GM12878 (cell line): ENCODE measurements around the gene MAP3K6. TPM values are rescaled to one million over a fixed set of nuclear protein-coding genes. Genes with fewer than 3 reads are reported as not detected.

Experiments
- ATAC-seq: fragments of 200-7000 bp; cut with Tn5 transposase; 3 replicates; pipeline ENCODE4 v1.9.1; 2020; ENCODE audit warnings: mild to moderate bottlenecking, moderate library complexity
- BruUV-seq: library from RNA; stranded (reverse); fragments of 400-500 nt; replicated peaks from 2 replicates; lab custom pipeline; 2021; lab: Mats Ljungman, UMichigan
- CTCF ChIA-PET: fragments of 300-600 bp; sonication (Branson Sonifier 250); formaldehyde crosslinking; extraction: SDS; loops from one replicate; lab custom pipeline; 2021; ENCODE audit warnings: inconsistent platforms; lab: Yijun Ruan, JAX
- POLR2A ChIA-PET: fragments of 350-600 bp; formaldehyde crosslinking; extraction: SDS; loops from one replicate; lab custom pipeline; 2021; ENCODE audit warnings: inconsistent platforms; lab: Charles Lee
- RAD21 ChIA-PET: fragments of 300-600 bp; sonication (Branson Sonifier 250); formaldehyde crosslinking; loops from one replicate; lab custom pipeline; 2023; ENCODE audit warnings: antibody characterized with exemption; ENCODE audit not compliant: unreplicated experiment; lab: Charles Lee
- SMC1A ChIA-PET: fragments of 300-600 bp; sonication (Branson Sonifier 250); formaldehyde crosslinking; loops from one replicate; lab custom pipeline; 2023; ENCODE audit not compliant: unreplicated experiment, uncharacterized antibody; lab: Charles Lee
- DNase-seq: peaks from one replicate; pipeline ENCODE4 v3.0.0-alpha.2; 2011; ENCODE audit warnings: low read depth, low spot score
- FAIRE-seq: peaks from 3 replicates; lab custom pipeline; 2011; peaks lifted over from hg19 to GRCh38; lab: Jason Lieb, UNC
- H2AFZ ChIP-seq: 2 replicates; pipeline ENCODE4 v1.6.0; 2011; ENCODE audit warnings: low read depth, low read length, control low read depth; ENCODE audit not compliant: control insufficient read depth
- H3K27ac ChIP-seq: 2 replicates; pipeline ENCODE4 v1.5.1; 2011; ENCODE audit warnings: control low read depth; ENCODE audit not compliant: control insufficient read depth, insufficient read depth
- H3K27me3 ChIP-seq, 2 experiments: replicated peaks in 1 of 2; 2 replicates each; pipeline versions ENCODE4 v1.6.0 to v1.6.1; 2011; ENCODE audit warnings: low read length in 1 of 2; ENCODE audit not compliant: control insufficient read depth in 2 of 2, insufficient read depth in 2 of 2
- H3K36me3 ChIP-seq, 2 experiments: 2 replicates each; pipeline ENCODE4 v1.5.1; 2011; ENCODE audit warnings: low read length in 1 of 2; ENCODE audit not compliant: control insufficient read depth in 2 of 2, insufficient read depth in 2 of 2
- H3K4me1 ChIP-seq: 2 replicates; pipeline ENCODE4 v1.6.1; 2011; ENCODE audit warnings: mild to moderate bottlenecking, low read length, moderate library complexity, mixed read lengths; ENCODE audit not compliant: control insufficient read depth, insufficient read depth
- H3K4me2 ChIP-seq: 2 replicates; pipeline ENCODE4 v1.6.0; 2011; ENCODE audit warnings: control low read depth; ENCODE audit not compliant: control insufficient read depth, insufficient read depth
- H3K4me3 ChIP-seq: fragments of 200-600 bp; sonication (generic); 2 replicates; pipeline ENCODE4 v1.5.1; 2016
- H3K79me2 ChIP-seq: 2 replicates; pipeline ENCODE4 v1.6.0; 2011; ENCODE audit warnings: low read length; ENCODE audit not compliant: control insufficient read depth, insufficient read depth
- H3K9ac ChIP-seq: 2 replicates; pipeline ENCODE4 v1.8.0; 2011; ENCODE audit warnings: low read length, control low read depth, mixed read lengths; ENCODE audit not compliant: control insufficient read depth, insufficient read depth
- H3K9me3 ChIP-seq: replicated peaks from 3 replicates; pipeline ENCODE4 v1.5.1; 2011; ENCODE audit warnings: mild to moderate bottlenecking, low read length; ENCODE audit not compliant: control insufficient read depth, insufficient read depth
- H4K20me1 ChIP-seq: 2 replicates; pipeline ENCODE4 v1.6.0; 2011; ENCODE audit not compliant: control insufficient read depth, insufficient read depth
- HCFC1 ChIP-seq: fragments of 150-350 bp; IDR thresholded peaks from 2 replicates; pipeline ENCODE4 v1.6.1; 2014; ENCODE audit warnings: low read length
- SKIL ChIP-seq: fragments of 450-650 bp; IDR thresholded peaks from 2 replicates; pipeline ENCODE4 v1.6.1; 2017; ENCODE audit warnings: mild to moderate bottlenecking, low read depth, inconsistent platforms; ENCODE audit not compliant: poor library complexity, severe bottlenecking
- SUPT20H ChIP-seq: IDR thresholded peaks from 2 replicates; pipeline ENCODE4 v1.6.1; 2011; ENCODE audit warnings: low read depth, mild to moderate bottlenecking, low read length, moderate library complexity, borderline replicate concordance; ENCODE audit not compliant: control insufficient read depth
- TARDBP ChIP-seq: IDR thresholded peaks from 2 replicates; pipeline ENCODE4 v1.6.1; 2016; ENCODE audit warnings: borderline replicate concordance
- ZBTB40 ChIP-seq: fragments of 450-650 bp; IDR thresholded peaks from 2 replicates; pipeline ENCODE4 v1.6.1; 2016; ENCODE audit warnings: mild to moderate bottlenecking, moderate library complexity, borderline replicate concordance
- WGBS: methylation state at CpG from one replicate; pipeline ENCODE4 v1.1.6; 2016; ENCODE audit warnings: low lambda C conversion rate; ENCODE audit not compliant: insufficient replicate concordance, insufficient coverage; ENCODE audit errors: missing lambda C conversion rate; 5-methylcytosine and 5-hydroxymethylcytosine counted together
- in situ Hi-C: fragments of 300-500 bp; cut with MboI; formaldehyde crosslinking; loops from 9 replicates; pipeline ENCODE4 v1.14.3; 2018; ENCODE audit warnings: mixed read lengths
- intact Hi-C: fragments of 100-400 bp; cut with micrococcal nuclease; formaldehyde crosslinking; loops from one replicate; pipeline ENCODE4 v1.14.2; 2022; ENCODE audit not compliant: unreplicated experiment
- polyA plus RNA-seq, 11 experiments: library from polyadenylated mRNA; depleted of rRNA in 4 of 11; unstranded in 6 of 11; stranded (reverse) in 5 of 11; fragments of >200 nt; fragmentation: Nextera tagmentation in 4 of 11; fragmentation: Illumina TruSeq in 1 of 11; extraction: Ambion mirVana in 4 of 11; extraction: Trizol in 1 of 11; gene quantifications; 1 replicate in 1 of 11; 2 replicates in 10 of 11; pipeline versions ENCODE4 v1.2.1 to v1.2.3, GENCODE V29; 2011 to 2016; ENCODE audit warnings: inconsistent platforms in 2 of 11, missing spikeins in 2 of 11, low read depth in 1 of 11
- total RNA-seq, 4 experiments: library from RNA; depleted of rRNA in 3 of 4; stranded (reverse); fragments of >200 nt in 3 of 4; fragmentation: Illumina TruSeq in 1 of 4; extraction: Trizol in 1 of 4; gene quantifications; 2 replicates each; pipeline versions ENCODE4 v1.2.1 to v1.2.3, GENCODE V29; 2013 to 2021
- TF ChIP-seq, protein P1 (sequence below): fragments of 450-650 bp; IDR thresholded peaks from 2 replicates; pipeline ENCODE4 v1.6.1; 2017; ENCODE audit warnings: borderline replicate concordance
- TF ChIP-seq, protein P2 (sequence below): IDR thresholded peaks from 2 replicates; pipeline ENCODE4 v1.6.1; 2012; ENCODE audit warnings: improper control_type of control experiment, low read depth, low read length; ENCODE audit not compliant: insufficient replicate concordance

MAP3K6 gene
- total and polyA plus RNA-seq, 10 of the 15 experiments (the other 5 are each of a cell fraction or from before 2014, with no cell fraction given) = 0.15 to 3.4 (median 1.2) TPM; not detected in 1

DNA sequence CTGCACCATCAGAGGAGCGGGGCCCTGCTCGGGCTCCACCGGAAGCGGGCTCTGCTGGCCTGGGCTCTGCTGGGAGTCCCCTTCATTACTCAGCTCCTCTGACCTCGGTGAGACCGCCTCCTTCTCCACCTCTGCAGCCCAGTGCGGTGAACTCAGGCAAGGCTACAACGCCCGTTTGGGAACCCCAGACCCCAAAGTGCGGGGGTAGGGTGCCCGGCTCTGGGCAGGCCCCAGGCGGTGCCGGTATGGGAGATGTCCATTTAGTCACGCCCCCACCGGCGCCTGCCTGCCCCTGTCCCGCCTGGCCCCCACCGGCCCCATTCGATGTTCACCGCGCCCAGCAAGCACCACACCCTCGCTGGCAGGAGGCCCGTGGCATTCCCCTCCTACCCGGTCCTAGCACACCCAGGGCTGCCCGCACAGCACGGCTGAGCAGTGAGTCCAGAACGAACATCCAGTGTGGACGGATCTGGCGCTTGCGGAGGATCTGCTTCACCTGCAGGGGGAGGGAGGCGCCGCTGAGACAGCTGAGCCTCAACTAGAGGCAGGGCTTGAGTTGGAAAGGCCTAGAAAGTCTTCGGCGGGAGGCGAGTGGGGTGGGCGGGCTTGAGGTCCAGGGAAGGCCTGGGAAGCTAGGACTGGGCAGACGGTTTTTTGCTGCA is 10.0 kb downstream of the MAP3K6 start (continued):
- no peak for TF ChIP-seq ZBTB40
- TF ChIP-seq, protein P1, sequence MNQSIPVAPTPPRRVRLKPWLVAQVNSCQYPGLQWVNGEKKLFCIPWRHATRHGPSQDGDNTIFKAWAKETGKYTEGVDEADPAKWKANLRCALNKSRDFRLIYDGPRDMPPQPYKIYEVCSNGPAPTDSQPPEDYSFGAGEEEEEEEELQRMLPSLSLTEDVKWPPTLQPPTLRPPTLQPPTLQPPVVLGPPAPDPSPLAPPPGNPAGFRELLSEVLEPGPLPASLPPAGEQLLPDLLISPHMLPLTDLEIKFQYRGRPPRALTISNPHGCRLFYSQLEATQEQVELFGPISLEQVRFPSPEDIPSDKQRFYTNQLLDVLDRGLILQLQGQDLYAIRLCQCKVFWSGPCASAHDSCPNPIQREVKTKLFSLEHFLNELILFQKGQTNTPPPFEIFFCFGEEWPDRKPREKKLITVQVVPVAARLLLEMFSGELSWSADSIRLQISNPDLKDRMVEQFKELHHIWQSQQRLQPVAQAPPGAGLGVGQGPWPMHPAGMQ = no peak

- ATAC-seq = no peak
- Histone ChIP-seq H3K9ac (no peak overlapping the region), H4K20me1 (no peaks in the 10 kb centered on the region), H3K4me1 (peaks cover 13% of the 10 kb centered on the region), H3K4me3 (no peak overlapping the region), H3K79me2 (no peaks in the 10 kb centered on the region), H3K36me3 (no peaks in the 10 kb centered on the region), H3K27me3 (no peaks in the 10 kb centered on the region; a peak in 1 of 4 replicates), H3K4me2 (no peak overlapping the region), H3K27ac (no peak overlapping the region), H2AFZ (no peak overlapping the region), H3K9me3 (no peaks in the 10 kb centered on the region)
- FAIRE-seq = no peak
- no peak for DNase-seq
- intact Hi-C loops (no loop called here), in situ Hi-C loops (no loop called here)
- SMC1A ChIA-PET = interaction anchor here (1.3 to 2.0 kb wide), 4 partner anchors 9 to 35 kb away, joined by 3 to 5 read pairs (median 4); no protein-coding TSS in a partner anchor
- WGBS = 39% methylated on average over 13 of the region's 13 CpGs
- no TSS peak for BruUV-seq
- POLR2A ChIA-PET = no interaction called here
- CTCF ChIA-PET = interaction anchor here (0.7 to 8.7 kb wide), 8 partner anchors 9 to 58 kb away, joined by 3 to 126 read pairs (median 11); partner anchors contain the start of genes GPR3, MAP3K6 and SYTL1
- RAD21 ChIA-PET = interaction anchor here (1.1 to 3.1 kb wide), 4 partner anchors 31 to 257 kb away, joined by 3 to 16 read pairs (median 6); partner anchors contain the start of gene GPR3
- TF ChIP-seq, protein P2, sequence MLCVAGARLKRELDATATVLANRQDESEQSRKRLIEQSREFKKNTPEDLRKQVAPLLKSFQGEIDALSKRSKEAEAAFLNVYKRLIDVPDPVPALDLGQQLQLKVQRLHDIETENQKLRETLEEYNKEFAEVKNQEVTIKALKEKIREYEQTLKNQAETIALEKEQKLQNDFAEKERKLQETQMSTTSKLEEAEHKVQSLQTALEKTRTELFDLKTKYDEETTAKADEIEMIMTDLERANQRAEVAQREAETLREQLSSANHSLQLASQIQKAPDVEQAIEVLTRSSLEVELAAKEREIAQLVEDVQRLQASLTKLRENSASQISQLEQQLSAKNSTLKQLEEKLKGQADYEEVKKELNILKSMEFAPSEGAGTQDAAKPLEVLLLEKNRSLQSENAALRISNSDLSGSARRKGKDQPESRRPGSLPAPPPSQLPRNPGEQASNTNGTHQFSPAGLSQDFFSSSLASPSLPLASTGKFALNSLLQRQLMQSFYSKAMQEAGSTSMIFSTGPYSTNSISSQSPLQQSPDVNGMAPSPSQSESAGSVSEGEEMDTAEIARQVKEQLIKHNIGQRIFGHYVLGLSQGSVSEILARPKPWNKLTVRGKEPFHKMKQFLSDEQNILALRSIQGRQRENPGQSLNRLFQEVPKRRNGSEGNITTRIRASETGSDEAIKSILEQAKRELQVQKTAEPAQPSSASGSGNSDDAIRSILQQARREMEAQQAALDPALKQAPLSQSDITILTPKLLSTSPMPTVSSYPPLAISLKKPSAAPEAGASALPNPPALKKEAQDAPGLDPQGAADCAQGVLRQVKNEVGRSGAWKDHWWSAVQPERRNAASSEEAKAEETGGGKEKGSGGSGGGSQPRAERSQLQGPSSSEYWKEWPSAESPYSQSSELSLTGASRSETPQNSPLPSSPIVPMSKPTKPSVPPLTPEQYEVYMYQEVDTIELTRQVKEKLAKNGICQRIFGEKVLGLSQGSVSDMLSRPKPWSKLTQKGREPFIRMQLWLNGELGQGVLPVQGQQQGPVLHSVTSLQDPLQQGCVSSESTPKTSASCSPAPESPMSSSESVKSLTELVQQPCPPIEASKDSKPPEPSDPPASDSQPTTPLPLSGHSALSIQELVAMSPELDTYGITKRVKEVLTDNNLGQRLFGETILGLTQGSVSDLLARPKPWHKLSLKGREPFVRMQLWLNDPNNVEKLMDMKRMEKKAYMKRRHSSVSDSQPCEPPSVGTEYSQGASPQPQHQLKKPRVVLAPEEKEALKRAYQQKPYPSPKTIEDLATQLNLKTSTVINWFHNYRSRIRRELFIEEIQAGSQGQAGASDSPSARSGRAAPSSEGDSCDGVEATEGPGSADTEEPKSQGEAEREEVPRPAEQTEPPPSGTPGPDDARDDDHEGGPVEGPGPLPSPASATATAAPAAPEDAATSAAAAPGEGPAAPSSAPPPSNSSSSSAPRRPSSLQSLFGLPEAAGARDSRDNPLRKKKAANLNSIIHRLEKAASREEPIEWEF = no peak
- TF ChIP-seq SKIL (no peak), HCFC1 (no peak), SUPT20H (no peak), TARDBP (no peak)
Measured at GRCh38 chr1:27356277-27356618, 10.5 kb downstream of the MAP3K6 start.
